ENCODE data around the gene SHB.
"Not testable (repeated sequence)": the region's sequence is repeated elsewhere in the genome, so short reads cannot be mapped to it uniquely, and the experiment has no call there.

The SHB gene

DNA sequence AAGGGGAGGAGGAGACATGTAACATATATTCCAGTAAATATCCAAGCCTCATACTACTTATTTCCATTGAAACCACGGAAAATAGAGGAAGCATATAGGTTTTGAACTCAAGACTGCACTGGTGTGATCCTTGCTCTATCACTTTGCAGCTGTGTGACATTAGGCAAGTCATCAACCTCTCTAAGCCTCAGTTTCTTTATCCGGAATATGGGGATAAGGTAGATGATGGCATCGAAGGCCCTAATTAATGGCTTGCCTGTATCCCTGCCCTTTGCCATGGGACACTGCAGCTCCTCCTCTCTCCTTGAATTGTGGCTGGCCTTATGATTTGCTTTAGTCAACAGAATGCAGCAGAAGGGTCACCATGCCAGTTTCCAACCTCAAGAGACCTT is 6.9 kb downstream of the SHB start:
- no peak for FAIRE-seq

DNA sequence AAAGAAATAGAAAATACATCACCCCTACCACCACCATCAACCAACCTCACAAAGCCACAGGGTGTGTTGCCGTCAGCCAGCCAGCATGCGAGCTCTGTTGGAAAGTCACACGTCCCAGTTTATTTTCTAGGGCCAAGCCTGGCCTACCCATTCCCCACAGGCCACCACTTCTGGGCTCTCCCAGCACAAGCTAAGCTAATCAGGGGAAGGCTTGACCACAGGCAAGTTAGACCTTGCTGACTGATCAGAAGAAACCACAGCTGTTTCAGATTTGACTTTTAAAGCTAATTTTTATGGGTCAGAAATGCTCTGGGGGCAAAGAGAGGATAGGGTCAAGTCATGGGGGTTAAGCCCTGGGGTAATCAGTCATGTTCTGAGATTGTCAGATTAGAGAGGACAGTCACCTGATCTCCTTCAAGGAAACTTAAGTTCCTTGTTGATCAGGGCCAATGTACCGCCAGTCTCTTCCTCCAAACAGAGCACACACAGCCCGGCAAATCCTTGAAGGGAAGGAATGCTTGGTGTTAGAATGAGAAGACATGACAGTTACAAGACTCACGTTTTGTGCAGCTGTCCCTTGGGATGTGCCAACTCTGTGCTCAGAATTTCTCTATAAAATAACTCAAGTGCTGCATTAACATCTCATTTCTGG is 7.6 kb downstream of the SHB start:
- no peak for FAIRE-seq

DNA sequence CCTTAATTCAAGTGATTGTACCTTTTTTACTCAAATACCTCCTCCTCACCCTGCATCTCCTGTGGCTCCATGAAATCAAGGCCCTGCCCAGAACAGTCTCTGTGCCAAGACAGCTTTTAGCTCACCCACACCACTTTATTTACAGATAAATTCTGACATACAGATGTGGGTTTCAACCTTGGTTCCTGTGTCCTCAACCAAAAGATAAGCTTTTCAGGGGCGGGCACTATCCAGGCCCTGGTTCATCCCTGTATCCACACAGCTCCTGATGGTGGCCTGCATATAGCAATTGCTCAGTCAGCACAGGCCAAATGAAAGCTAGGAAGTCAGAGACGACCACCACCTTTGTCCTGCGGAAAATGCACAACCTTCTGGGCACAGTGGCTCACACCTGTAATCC is 8.3 kb downstream of the SHB start:
- FAIRE-seq: no peak

DNA sequence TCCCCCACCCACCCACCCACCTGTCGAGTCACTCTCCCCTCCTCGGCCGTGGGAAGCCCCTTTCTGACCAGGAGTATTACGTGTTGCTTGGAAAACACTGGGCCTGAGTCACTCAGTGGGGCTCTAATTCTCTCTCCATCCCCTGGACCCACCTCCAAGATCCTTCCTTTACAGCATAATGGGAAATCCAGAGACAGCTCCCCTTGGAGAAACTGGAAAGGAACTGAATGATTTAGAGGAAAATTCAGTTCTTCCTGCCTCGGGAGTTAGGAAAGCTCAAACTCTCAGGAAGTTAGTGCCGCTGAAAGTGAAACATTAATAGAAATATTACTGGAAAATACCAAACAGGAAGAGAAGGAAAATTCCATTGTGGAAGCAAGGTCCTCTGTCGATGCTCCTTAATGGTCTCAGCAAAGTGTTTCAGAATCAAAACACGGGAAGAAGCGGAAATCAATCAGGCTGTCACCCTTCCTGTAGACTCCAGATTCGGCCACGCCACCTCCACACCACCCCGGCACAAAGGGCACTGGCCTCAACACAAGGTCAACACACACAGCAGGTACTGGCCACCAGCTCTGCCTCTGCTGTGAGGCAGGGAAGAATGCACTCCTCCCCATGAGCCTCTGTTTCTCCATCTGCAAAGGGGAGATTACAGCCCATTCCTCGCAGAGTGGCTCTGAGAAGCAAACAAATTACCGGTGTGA is 9.6 kb downstream of the SHB start:
- FAIRE-seq: no peak

DNA sequence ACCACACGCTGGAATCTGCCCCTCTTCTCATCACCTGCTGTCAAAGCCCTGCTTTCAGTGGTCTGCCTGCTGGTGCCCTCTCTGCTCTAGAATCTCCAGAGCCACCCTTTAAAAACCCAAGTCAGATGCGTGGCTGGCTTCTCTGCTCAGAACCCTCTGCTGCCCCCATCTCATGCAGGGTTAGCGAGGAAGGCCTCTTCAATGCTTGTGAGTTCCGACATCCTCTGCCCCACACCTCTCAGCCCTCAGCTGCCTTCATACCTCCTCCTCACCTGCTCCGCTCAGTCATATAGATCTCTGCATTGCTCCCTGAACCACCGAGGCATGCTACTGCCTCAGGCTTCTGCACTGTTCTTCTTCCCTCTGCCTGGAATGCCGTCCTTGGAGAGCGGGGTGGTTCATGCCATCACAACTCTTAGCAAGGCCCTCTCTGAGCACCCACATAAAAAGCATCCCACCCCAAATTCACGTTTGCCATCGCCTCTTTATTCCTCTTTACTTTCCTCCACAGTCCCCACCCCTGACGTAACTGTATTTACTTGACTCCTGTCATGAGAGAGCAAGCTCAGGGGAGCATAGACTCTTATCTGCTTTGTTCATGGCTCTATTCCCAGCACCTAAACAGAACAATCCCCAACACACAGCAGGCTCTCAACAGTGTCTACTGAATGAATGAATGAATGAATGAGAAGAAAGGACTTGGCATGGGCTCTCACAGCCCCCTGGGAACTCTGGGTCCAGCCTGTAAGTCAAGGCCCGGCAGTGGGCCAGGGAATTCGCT is 10.4 kb downstream of the SHB start:
- no peak for FAIRE-seq

DNA sequence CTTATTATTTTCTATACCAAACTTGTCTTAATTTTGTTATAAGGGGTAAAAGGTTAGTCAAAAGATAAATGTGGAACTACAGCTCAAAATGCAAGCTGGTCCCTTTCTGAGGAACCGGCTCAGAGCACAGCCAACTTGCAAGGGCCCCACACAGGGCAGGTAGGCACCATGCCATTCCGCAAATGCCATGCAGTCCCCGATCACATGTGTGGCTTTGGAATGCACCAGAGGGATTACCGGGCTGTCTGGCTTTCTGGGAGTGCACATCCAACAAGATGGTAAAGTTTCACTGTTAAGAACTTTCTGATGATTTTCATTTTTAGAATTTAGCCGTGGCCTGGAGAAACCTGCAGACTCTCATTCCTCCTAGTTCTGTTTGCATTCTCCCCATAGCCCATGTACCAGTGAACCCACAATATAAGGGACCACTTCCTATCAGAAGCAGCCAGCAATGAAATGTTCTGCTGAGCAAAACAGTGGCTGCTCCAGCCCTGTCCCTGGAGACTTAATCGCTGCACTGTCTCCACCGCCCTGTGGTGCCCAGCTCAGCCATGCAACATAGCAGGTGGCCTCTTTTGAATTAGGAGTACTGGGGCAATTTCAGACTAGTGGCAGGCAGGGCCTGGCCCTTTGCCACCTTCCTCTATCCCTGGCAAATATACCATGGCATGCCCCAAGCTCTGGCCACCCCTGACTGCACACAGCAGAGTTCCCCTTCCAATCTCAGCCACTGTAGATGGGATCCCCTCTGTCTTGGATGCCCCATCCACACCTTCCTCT is 11.4 kb downstream of the SHB start:
- FAIRE-seq: no peak

DNA sequence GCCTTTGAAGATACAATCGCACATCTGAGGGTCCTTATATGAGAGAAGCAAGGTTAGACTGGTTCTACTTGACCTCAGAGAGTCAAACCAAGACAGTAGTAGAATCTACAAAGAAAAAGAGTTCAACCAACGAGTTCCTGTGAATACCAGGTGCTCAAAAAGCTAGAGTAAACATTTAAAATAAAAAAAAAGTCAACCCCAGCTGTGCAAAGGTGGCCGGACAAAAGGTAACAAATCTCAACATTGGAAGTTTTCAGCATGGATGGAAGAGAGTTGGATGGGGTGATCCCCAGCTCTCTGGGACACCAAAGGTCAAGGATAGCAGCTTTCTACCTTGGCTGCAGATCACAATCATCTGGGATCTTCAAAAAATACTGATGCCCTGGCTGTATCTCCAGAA is 14.4 kb downstream of the SHB start:
- FAIRE-seq: no peak

DNA sequence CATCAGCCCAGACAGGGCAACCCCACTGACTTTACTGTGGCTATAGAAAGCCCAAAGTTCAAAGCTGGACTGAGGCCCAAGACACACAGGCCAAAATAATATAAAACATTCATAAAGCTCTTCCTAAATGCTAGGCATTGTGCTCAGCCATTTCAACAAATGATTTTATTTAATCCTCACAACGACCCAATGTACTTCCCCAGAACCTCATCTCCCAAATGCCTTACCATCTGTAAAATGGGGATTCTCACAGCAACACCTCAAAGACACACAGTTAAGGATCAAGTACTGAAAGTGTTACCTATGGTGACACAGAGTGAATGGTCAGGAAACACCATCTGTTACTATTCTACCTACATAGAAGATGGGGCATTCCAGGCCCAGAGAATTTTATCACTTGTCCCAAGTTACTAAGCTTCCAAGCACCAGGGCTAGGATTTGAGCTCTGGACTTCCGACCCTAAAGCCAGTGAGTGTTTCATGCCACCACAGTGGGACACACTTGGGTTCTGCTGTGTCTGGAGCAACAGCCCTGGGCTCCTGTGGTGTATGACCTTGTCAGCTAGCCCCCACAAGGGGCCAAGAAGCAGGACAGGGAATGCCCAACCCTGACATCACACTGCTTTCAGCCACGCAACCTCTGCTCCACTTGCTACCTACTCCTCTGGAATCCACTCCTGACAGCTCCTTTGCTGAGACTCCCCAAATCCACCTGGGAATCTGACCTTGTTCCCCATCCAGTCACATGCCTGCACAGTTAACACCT is 15.1 kb downstream of the SHB start:
- FAIRE-seq: no peak

DNA sequence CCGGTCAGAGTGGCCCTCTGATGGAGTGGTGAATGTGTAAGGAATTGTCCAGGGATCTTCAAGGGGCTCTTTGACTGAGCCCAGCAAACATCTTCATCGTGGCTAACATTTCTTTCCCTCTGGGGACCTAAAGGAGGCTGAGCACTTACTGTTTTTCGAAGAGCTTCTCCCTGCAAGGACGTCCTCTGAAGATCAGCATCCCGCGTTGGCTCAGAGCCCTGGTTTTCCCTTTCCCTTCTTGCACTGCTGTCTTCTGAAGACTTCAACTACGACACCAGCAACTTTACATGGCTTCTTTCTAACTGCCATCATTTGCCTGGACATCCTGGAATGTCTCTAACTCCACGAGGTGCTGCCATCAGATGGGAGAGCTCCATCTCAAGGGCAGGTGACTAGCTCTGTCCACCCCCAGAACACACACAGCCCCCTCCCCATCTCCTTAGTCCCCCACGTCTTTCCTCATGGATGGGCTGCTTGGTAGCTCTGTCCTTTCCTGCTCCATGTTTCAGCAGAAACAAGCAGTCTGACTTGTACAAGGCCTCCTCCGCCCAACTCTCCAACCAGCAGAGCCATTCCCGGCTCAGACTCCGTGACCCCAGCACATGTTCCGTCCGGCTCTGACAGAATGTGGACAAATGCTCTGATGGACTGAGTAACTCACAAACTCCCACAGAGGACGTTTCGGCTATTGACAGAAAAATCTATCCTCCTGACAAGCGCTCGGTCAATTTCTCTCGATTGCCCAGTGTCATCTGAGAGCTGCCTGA is 17.1 kb downstream of the SHB start:
- FAIRE-seq: no peak

DNA sequence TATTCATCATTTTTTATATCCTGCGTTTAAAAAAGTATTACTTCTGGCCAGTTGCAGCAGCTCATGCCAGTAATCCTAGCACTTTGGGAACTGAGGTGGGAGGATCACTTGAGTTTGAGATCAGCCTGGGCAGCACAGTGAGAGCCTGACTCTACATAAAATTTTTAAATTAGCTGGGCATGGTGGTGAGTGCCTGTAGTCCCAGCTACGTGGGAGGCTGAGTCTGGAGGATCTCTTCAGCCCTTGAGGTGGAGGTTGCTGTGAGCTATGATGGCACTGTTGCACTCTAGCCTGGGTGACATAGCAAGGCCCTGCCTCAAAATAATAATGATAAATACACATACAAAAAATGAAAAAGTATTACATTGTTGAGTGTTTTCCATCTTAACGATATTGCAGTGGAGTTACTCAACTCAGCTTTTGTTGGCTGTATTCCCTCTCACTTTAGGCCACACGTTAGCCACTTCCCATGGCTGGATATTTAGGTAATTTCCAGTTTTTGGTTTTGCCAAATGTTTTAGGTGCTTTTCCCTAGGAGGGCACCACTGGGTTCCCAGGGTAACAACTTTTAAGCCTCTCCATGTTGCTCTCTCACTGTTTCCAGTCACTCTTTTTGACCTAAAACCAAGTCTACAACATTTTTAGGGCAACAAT is 20.6 kb downstream of the SHB start:
- FAIRE-seq: no peak

DNA sequence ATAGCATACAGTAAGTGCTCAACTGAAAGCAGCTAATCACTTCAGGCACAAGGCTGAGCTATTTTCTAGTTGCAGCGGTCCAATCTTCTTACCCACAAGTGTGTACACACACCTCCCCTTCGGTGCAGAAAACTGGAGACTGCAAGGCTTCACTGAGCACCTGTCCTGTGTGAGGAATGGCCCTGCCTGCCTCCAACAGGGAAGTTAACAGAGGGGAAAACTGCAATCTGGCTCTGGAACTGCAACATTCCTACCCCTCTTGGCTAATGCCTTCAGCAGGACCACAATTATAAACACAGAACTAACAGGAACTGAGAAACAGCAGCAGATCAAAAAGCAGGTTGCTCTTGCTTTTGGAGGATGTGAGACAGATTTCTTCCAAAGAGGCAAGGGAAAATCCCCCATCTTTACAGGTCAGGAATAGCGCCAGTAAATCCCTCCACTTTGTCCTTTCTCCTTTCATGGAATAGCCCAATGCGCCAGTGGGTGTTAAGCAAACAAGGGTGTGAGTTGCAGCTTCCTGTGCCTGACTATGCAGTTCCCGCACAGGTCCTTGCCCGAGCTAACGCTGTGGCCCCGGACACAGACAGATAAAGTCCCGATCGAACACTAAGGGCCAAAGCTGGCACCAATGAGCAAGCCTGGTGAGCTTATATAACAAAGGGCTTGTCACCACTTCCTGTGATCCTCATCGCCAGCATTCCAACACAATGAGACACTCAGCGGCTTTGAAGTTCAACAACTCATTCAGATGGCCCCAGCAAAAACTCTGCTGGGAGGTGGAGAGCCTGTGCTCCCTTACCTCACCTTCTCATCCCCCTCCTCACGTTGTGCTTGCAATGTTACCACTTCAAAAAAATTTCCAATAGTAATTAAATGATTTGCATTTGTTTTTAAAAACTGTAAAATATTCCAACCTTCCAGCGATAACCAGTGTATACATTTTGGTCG is 21.5 kb downstream of the SHB start:
- no peak for FAIRE-seq

DNA sequence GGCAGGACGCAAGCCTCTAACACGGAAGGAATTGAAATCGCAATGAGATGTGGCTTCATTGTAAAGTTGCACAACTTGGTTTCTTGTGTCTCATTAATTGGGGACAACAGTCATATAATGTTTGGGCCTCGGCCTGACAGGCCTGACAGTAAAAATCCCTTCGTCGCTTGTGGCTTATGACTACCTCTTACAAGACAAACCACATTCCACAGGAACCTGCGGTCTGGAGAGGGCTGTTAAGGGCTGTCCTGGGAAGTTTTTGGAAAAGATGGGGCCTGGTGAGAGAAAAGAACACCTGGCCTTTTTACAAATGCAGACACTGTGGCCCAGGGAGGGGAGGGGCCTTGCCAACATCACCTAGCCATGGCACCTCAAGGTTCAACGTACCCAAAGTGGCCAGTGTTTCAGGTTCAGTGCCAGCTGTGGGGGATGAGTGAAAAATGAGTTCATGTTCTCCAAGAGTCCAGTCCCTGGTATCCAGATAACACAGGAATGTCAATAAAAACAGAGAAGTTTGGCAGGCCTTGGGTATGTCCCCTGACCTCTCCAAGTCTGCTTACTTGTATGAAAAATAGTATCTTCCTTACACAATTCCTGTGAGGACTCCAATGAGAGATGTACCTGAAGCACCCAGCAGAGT is 22.2 kb downstream of the SHB start:
- no peak for FAIRE-seq

DNA sequence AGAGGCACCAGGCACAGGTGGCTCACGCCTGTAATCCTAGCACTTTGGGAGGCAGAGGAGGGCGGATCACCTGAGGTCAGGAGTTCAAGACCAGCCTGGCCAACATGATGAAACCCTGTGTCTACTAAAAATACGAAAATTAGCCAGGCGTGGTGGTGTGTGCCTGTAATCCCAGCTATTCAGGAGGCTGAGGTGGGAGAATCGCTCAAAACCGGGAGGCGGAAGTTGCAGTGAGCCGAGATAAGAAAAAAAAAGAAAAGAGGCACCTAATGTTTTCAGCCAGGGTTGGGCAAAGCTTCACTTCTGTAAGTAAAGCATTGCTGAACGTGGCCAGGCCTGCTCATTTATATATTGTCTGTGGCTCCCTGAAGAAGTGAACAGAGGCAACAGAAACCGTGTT is 23.1 kb downstream of the SHB start:
- FAIRE-seq: not testable (repeated sequence)

DNA sequence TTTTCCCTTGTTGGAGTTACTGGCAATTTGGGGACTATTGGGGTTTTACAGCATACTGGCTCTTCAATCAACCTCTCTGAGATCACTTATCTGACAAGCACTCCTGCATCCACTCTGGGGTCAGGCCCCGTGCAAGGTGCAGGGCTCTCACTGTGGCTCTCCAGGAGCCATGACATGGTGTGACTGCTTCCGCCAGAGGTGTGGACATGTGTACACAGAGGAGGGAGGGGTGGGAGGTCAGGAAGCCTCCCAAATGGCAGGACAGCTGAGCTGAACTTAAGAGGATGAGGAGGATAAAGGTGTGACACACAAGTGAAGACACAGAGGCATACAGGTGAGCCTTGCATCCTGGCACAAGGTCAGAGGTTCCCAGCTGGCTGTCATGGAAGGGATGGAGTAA is 24.3 kb downstream of the SHB start:
- FAIRE-seq: no peak

DNA sequence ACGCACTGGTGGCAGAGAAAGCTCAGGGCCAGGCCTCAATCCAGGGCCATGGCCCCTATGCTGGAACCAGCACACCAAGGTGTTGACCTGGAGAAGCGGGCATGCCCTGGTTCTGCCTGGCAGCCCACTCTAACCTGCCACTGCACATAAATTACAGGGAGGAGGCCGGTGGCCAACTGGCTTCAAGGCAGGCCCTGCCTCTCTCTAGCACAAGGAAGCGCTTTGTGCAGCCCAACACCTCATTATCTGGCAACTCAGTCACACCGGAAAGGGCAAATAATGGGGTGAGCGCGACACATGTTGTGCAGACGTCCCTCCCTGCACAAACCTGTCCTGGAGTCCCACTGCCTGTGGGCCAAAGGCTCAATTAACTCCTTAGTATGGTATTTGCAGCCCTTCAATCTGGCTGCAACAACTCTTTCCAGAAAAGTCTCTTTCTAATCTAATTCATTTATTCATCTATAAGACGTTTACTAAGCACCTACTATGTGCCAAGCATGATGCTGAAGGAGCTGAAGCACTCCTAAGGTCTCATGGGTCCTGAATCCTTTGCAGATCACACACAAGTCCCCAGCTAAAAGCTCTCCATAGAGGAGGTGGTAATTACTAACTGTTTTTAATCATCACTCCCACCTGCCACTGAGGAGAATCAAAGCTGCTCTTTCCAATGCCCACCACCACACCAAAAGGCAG is 24.9 kb downstream of the SHB start:
- FAIRE-seq: no peak

DNA sequence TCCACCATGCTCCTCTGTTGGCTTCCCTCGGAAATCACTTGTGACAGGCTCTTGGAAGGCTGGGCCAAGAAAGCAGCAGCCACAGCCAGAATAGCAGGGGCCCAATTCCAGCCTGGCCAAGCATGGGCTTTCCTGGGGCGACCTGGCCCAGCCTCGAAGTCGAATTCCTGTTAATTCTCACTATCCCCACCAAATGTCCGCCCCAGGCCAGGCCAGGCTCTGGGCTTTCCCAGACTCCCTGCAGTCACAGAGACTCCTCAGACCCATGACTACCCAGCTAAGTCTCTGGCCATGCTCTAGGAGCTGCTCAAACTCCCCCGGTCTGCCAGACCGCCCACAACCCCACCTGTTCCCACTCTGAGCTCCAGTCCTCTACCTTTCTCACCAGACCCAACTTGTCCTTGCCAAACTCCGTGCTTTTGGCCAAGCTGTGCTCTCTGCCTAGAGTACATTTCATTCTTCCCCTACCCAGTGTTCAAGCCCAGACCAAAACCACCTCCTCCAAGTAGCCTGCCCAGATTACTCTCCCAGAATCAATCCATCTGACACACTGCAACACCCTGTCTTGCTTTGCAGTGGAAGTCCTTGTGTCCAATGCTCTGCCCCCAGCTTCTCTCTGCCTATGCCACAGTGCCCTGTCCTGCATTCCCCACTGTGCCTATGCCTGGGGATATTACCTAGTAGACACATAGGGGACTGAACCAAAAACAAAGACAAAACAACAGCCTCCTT is 26.2 kb downstream of the SHB start:
- no peak for FAIRE-seq

DNA sequence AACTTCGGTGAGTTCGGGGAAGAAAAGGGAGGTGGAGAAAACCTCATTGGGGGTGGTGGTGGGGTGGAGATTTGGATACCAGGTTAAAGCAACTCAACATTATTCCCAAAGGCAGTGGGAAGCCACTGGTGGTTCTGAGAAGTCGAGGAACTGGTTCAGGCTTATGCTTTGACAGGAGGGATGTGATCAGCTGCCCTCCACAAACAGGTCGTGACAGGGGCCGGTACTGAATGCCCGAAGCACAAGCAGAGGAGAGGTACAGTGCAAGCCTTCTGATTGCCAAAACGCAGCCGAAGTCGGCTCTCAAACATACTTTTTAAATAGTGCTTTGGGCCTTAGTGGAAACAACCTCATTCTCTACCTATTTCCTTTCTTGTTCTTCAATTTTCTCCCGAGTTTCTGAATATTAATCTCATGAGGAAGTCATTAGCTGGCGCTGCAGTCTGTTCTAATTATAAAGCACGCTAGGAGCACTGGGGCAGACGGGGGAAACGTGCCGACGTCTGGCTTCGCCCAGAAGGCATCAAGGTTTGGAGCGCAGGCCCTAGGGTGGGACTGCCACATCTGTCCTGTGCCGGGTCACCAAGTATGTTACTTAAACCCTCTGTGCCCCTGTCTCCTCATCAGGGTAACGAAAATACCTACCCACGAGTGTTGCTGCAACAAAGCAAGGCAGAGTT is 27.3 kb downstream of the SHB start:
- FAIRE-seq: no peak

Measured in endometrium (tissue), 2 donors.